Measurements from ENCODE around the gene GUCA2B. TPM values are rescaled to one million over a fixed set of nuclear protein-coding genes. Genes with fewer than 3 reads are reported as not detected.

The GUCA2B gene
- not detected for total RNA-seq

DNA sequence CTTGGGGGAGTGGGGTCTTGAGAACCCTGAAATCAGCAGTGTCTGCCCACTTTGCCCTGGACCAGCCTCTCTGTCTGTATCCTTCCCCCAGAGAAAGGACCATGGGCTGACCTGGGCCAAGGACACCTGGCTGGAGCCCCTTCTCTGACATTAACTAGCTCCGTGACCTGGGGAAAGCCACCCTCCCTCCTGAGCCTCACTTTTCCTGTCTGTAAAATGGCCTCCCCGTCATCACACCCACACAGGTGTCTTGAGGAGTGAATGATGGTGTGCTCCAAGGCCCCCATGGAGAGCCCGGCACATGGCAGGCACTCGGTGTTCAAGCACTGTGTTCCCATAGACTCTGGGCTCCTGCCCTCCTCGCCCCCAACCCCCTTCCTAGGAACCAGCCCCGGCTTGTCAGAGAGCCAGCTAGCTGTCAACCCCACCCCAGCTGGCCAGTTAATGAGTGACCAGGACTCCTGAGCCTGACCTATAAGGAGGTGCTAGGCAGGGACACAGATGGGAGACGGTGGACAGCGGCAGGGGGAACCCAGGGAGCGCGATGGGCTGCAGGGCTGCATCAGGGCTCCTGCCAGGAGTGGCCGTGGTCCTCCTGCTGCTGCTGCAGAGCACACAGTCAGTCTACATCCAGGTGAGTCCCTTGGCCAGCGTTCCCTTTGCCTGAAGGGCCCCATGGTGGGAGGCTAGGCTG, at the start of gene GUCA2B:
TSS of gene GUCA2B (plus strand) at position 504 of the 694 bp plus-strand sequence. CDS start at position 545, 41 bp downstream.
- intact Hi-C loops (cut with DNase I): no loop called here
- no peak for DNase-seq (ENCODE audit: extremely low spot score in 2 of 2)
- Histone ChIP-seq H3K9me3 (no peaks in the 10 kb centered on the region), H3K4me1 (no peaks in the 10 kb centered on the region), H3K4me3 (no peak within 1 kb of the TSS), H3K27me3 (no peaks in the 10 kb centered on the region), H3K27ac (no peak within 1 kb of the TSS), H3K36me3 (no peaks in the 10 kb centered on the region)
- TF ChIP-seq, protein P1, sequence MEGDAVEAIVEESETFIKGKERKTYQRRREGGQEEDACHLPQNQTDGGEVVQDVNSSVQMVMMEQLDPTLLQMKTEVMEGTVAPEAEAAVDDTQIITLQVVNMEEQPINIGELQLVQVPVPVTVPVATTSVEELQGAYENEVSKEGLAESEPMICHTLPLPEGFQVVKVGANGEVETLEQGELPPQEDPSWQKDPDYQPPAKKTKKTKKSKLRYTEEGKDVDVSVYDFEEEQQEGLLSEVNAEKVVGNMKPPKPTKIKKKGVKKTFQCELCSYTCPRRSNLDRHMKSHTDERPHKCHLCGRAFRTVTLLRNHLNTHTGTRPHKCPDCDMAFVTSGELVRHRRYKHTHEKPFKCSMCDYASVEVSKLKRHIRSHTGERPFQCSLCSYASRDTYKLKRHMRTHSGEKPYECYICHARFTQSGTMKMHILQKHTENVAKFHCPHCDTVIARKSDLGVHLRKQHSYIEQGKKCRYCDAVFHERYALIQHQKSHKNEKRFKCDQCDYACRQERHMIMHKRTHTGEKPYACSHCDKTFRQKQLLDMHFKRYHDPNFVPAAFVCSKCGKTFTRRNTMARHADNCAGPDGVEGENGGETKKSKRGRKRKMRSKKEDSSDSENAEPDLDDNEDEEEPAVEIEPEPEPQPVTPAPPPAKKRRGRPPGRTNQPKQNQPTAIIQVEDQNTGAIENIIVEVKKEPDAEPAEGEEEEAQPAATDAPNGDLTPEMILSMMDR (IDR thresholded peaks at IDR 0.05): no peak
- TF ChIP-seq POLR2A (IDR thresholded peaks at IDR 0.05) (no peak), POLR2AphosphoS5 (IDR thresholded peaks at IDR 0.05; ENCODE audit: insufficient read depth in 1 of 2, low read depth in 1 of 2) (no peak)

DNA sequence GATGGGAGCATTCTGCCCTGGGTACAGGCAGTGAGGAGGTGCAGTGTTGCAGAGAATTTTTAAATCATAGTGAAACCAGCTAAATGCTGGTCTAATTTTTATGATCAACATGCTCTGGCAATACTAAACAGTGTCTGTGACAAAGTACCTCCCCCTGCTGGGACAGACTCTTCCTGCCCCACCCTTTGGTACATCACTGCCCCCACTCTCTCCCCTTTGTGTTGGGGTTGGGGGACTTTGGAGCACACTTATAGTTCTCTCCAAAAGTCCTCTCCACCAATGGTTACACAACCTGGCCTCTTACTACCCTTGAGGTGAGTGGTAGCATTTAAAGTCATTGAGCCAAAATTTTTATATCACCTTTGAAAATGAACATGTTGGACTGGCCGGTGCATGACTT, 48.2 kb upstream of the GUCA2B start:
- no peak for DNase-seq (ENCODE audit: extremely low spot score in 2 of 2)
- H3K9me3 ChIP-seq: no peaks in the 10 kb centered on the region
- no peak overlapping the region for H3K27ac ChIP-seq

DNA sequence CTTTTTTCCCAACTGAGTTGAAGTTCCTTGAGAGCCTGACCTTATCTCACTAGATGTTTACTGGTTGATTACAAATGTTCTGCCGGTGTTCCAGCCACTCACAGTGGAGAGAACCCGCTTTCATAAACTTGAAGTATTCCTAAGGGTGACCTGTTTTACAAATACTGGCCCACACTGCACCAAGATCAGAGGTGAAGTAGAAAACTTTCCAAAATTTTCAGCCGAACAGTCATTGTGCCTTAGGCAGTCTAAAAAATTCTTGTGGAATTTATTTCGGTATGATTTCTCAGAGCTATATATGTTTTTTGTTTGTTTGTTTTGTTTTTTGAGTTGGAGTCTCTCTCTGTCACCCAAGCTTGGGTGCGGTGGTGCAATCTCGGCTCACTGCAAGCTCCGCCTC, 44.9 kb upstream of the GUCA2B start:
- H3K27ac ChIP-seq: no peak overlapping the region
- H3K4me1 ChIP-seq: no peaks in the 10 kb centered on the region
- no peak for DNase-seq (ENCODE audit: extremely low spot score in 2 of 2)
- no peaks in the 10 kb centered on the region for H3K27me3 ChIP-seq
- no peaks in the 10 kb centered on the region for H3K9me3 ChIP-seq
- H3K4me3 ChIP-seq: no peak overlapping the region
- intact Hi-C loops (cut with DNase I): no loop called here
- no peaks in the 10 kb centered on the region for H3K36me3 ChIP-seq
- TF ChIP-seq POLR2AphosphoS5 (IDR thresholded peaks at IDR 0.05; ENCODE audit: insufficient read depth in 1 of 2, low read depth in 1 of 2) (no peak), POLR2A (IDR thresholded peaks at IDR 0.05) (no peak)
- TF ChIP-seq, protein P1 (IDR thresholded peaks at IDR 0.05): no peak

More for the DNA sequence above, 48.2 kb upstream of the GUCA2B start:
- Histone ChIP-seq H3K4me1 (no peaks in the 10 kb centered on the region), H3K27me3 (no peaks in the 10 kb centered on the region), H3K36me3 (no peaks in the 10 kb centered on the region), H3K4me3 (no peak overlapping the region)
- TF ChIP-seq POLR2AphosphoS5 (IDR thresholded peaks at IDR 0.05; ENCODE audit: insufficient read depth in 1 of 2, low read depth in 1 of 2): no peak
- TF ChIP-seq POLR2A (IDR thresholded peaks at IDR 0.05): no peak
- TF ChIP-seq, protein P1 (IDR thresholded peaks at IDR 0.05): no peak
- intact Hi-C loops (cut with DNase I): no loop called here

DNA sequence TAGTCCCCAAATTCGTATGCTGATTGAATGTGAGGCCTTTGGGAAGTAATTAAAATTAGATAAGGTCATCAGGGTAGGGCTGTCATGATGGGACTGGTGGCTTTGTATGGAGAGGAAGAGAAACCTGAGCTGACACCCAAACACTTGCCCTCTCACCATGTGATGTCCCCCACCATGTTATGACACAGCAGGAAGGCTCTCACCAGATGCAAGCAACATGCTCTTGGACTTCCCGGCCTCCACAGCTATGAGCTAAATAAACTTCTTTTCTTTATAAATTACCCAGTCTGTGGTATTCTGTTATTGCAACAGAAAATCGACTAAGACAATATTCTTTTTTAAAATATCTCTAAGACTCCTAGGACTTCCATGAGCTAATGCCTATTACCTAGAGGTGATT, 43.6 kb upstream of the GUCA2B start:
- Histone ChIP-seq H3K9me3 (no peaks in the 10 kb centered on the region), H3K4me1 (no peaks in the 10 kb centered on the region), H3K36me3 (no peaks in the 10 kb centered on the region), H3K27me3 (no peaks in the 10 kb centered on the region), H3K4me3 (no peak overlapping the region), H3K27ac (no peak overlapping the region)
- TF ChIP-seq, protein P1 (IDR thresholded peaks at IDR 0.05): no peak
- TF ChIP-seq POLR2A (IDR thresholded peaks at IDR 0.05) (no peak), POLR2AphosphoS5 (IDR thresholded peaks at IDR 0.05; ENCODE audit: insufficient read depth in 1 of 2, low read depth in 1 of 2) (no peak)
- intact Hi-C loops (cut with DNase I): no loop called here
- DNase-seq (ENCODE audit: extremely low spot score in 2 of 2): no peak

DNA sequence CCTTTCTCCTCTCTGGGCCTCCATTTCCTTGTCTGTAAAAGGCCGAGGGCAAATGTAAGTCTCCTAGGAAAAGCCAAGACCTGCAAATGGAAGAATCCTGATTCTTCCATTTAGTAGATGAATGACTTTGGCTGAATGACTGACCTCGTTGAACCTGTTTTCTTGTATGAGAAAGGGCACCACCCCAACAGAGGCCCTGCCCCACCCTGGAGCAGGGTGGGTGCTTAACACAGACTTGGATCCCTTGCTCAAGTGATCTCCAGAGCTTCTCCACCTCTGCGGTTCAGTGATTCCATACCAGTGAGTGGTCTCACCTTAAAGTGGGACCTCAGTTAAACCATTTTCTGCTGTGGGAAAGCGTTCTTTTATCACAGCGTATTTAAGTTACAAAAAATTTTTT, 39.0 kb upstream of the GUCA2B start:
- no peak for DNase-seq (ENCODE audit: extremely low spot score in 2 of 2)
- no peak overlapping the region for H3K27ac ChIP-seq
- no peaks in the 10 kb centered on the region for H3K36me3 ChIP-seq
- no peak overlapping the region for H3K4me3 ChIP-seq
- H3K9me3 ChIP-seq: no peaks in the 10 kb centered on the region
- TF ChIP-seq POLR2AphosphoS5 (IDR thresholded peaks at IDR 0.05; ENCODE audit: insufficient read depth in 1 of 2, low read depth in 1 of 2) (no peak), POLR2A (IDR thresholded peaks at IDR 0.05) (no peak)
- TF ChIP-seq, protein P1 (IDR thresholded peaks at IDR 0.05): no peak
- no peaks in the 10 kb centered on the region for H3K4me1 ChIP-seq
- H3K27me3 ChIP-seq: no peaks in the 10 kb centered on the region
- intact Hi-C loops (cut with DNase I): no loop called here

All from vagina (tissue), 2 donors.